Measurements from ENCODE around the gene ENAH.
"Not testable (repeated sequence)": the region's sequence is repeated elsewhere in the genome, so short reads cannot be mapped to it uniquely, and the experiment has no call there.

Gene ENAH

GRCh38 chr1:225658041-225658440 is 5.1 kb upstream of the ENAH start:
- H3K4me1 Mint-ChIP-seq = peaks cover 30% of the 10 kb centered on the region
- no peak for DNase-seq
- H3K36me3 Mint-ChIP-seq (ENCODE audit: low read depth) = no peaks in the 10 kb centered on the region
- peaks cover 12% of the 10 kb centered on the region for H3K27me3 Mint-ChIP-seq (ENCODE audit: low read depth, poor library complexity)
- H3K27ac Mint-ChIP-seq = peak overlapping the region; percentile 31
- no peak for TF ChIP-seq CTCF (IDR thresholded peaks at IDR 0.05)
- no peaks in the 10 kb centered on the region for H3K9me3 Mint-ChIP-seq
- H3K4me3 Mint-ChIP-seq = no peak overlapping the region

GRCh38 chr1:225657462-225657989 is 4.6 kb upstream of the ENAH start:
- Mint-ChIP-seq H3K9me3 (no peaks in the 10 kb centered on the region), H3K27me3 (ENCODE audit: low read depth, poor library complexity) (peaks cover 12% of the 10 kb centered on the region), H3K4me3 (no peak overlapping the region), H3K36me3 (ENCODE audit: low read depth) (no peaks in the 10 kb centered on the region), H3K4me1 (peaks cover 30% of the 10 kb centered on the region), H3K27ac (no peak overlapping the region)
- DNase-seq = no peak
- TF ChIP-seq CTCF (IDR thresholded peaks at IDR 0.05) = no peak

GRCh38 chr1:225656259-225656655 is 3.3 kb upstream of the ENAH start:
- peaks cover 31% of the 10 kb centered on the region for H3K4me1 Mint-ChIP-seq
- not testable (repeated sequence) for H3K9me3 Mint-ChIP-seq; H3K27ac Mint-ChIP-seq; H3K27me3 Mint-ChIP-seq (ENCODE audit: low read depth, poor library complexity); H3K4me3 Mint-ChIP-seq; DNase-seq; H3K36me3 Mint-ChIP-seq (ENCODE audit: low read depth)

GRCh38 chr1:225655509-225656258 is 2.8 kb upstream of the ENAH start:
- no peak for DNase-seq
- Mint-ChIP-seq H3K4me1 (peaks cover 37% of the 10 kb centered on the region), H3K27ac (no peak overlapping the region), H3K9me3 (no peaks in the 10 kb centered on the region), H3K4me3 (no peak overlapping the region), H3K27me3 (ENCODE audit: low read depth, poor library complexity) (peaks cover 9% of the 10 kb centered on the region), H3K36me3 (ENCODE audit: low read depth) (no peaks in the 10 kb centered on the region)
- no peak for TF ChIP-seq CTCF (IDR thresholded peaks at IDR 0.05)

GRCh38 chr1:225654688-225655508 is 2.0 kb upstream of the ENAH start:
- Mint-ChIP-seq H3K27me3 (ENCODE audit: low read depth, poor library complexity) (peaks cover 9% of the 10 kb centered on the region), H3K27ac (no peak overlapping the region), H3K4me1 (peaks cover 44% of the 10 kb centered on the region)

More at GRCh38 chr1:225654688-225655508, 2.0 kb upstream of the ENAH start:
- no peak for DNase-seq
- Mint-ChIP-seq H3K4me3 (peak overlapping the region; percentile 85), H3K36me3 (ENCODE audit: low read depth) (no peaks in the 10 kb centered on the region), H3K9me3 (no peaks in the 10 kb centered on the region)
- TF ChIP-seq CTCF (IDR thresholded peaks at IDR 0.05) = no peak

Data from nephron progenitor cell (in vitro differentiated cells).